ENCODE results near the gene KIF20A. TPM values are rescaled to one million over a fixed set of nuclear protein-coding genes. Genes with fewer than 3 reads are reported as not detected.
"Not testable (repeated sequence)": the region's sequence is repeated elsewhere in the genome, so short reads cannot be mapped to it uniquely, and the experiment has no call there.

KIF20A gene
- total RNA-seq, 1 experiment from 2014 or later: 67.1 TPM

- no peak overlapping the region for H4K5ac ChIP-seq (ENCODE audit: insufficient read length, low read depth, low read length)
- no peak overlapping the region for H2BK5ac ChIP-seq (ENCODE audit: insufficient read length, low read length)
- no peaks in the 10 kb centered on the region for H3K9me3 Mint-ChIP-seq
- no peak overlapping the region for H4K8ac ChIP-seq (replicated peaks; ENCODE audit: insufficient read length, low read depth, low read length)
- no peak overlapping the region for H3K27ac ChIP-seq (ENCODE audit: insufficient read length, low read depth, low read length)
- no peaks in the 10 kb centered on the region for H3K23me2 ChIP-seq (ENCODE audit: insufficient read length, low read depth, low read length, poor library complexity, severe bottlenecking)
- no peak overlapping the region for H3T11ph ChIP-seq (ENCODE audit: low read length)
- no peak overlapping the region for H3K18ac ChIP-seq (ENCODE audit: insufficient read length, low read depth, low read length)
- no peaks in the 10 kb centered on the region for H3K9me3 ChIP-seq (ENCODE audit: control insufficient read depth, low read depth, low read length)
- no peak overlapping the region for H3K4me2 ChIP-seq (ENCODE audit: insufficient read depth, insufficient read length, low read length)
- no peak overlapping the region for H2BK15ac ChIP-seq (ENCODE audit: low read depth, low read length)
- no peak overlapping the region for H2BK120ac ChIP-seq (ENCODE audit: low read depth, low read length, poor library complexity, severe bottlenecking)
- peak; percentile 37 for DNase-seq
- TF ChIP-seq CTCF (conservative IDR thresholded peaks at IDR 0.05): peak; percentile 19; the same call in 2 of the 3 replicates
- no peak overlapping the region for H2BK20ac ChIP-seq (ENCODE audit: low read depth, low read length, poor library complexity, severe bottlenecking)
- no peak overlapping the region for H3K4ac ChIP-seq (ENCODE audit: low read depth, low read length)
- H3K27ac Mint-ChIP-seq: no peak overlapping the region
- H3K56ac ChIP-seq (ENCODE audit: insufficient read length, low read depth, low read length): no peak overlapping the region
- no peaks in the 10 kb centered on the region; a peak in 1 of 7 replicates for H3K36me3 Mint-ChIP-seq (ENCODE audit: insufficient read depth in 1 of 3, low read depth in 3 of 3)
- H3K27me3 ChIP-seq (ENCODE audit: insufficient read depth, low read length): no peaks in the 10 kb centered on the region
- no peak overlapping the region for H4K91ac ChIP-seq (ENCODE audit: insufficient read length, low read depth, low read length)
- no peak overlapping the region for H2AFZ ChIP-seq (ENCODE audit: low read length)
- no peak overlapping the region for H2AK5ac ChIP-seq (ENCODE audit: insufficient read length, low read length)
- no peak overlapping the region for H3K4me3 Mint-ChIP-seq
- H4K20me1 ChIP-seq (ENCODE audit: control insufficient read depth, insufficient read depth, insufficient read length): no peaks in the 10 kb centered on the region
- no CpG with 5 or more reads among the region's 3 CpGs for WGBS (ENCODE audit: extremely low coverage, insufficient read length, low lambda C conversion rate)
- H3K14ac ChIP-seq (ENCODE audit: insufficient read depth, low read length): no peak overlapping the region
- no peaks in the 10 kb centered on the region for H3K79me1 ChIP-seq (ENCODE audit: insufficient read depth, low read depth, low read length, poor library complexity, severe bottlenecking)
- no peak overlapping the region for H2BK12ac ChIP-seq (ENCODE audit: insufficient read length, low read depth, low read length)
- H3K27me3 Mint-ChIP-seq (ENCODE audit: low read depth): no peaks in the 10 kb centered on the region
- no peaks in the 10 kb centered on the region for H3K4me1 Mint-ChIP-seq
- H3K79me2 ChIP-seq (ENCODE audit: insufficient read depth, low read length): no peaks in the 10 kb centered on the region
- H3K9ac ChIP-seq (ENCODE audit: extremely low read depth, insufficient read length, low read length): no peak overlapping the region
- no peak overlapping the region for H3K23ac ChIP-seq (ENCODE audit: insufficient read length, low read depth, low read length)
- no peaks in the 10 kb centered on the region for H3K4me1 ChIP-seq (ENCODE audit: insufficient read depth, low read length)
Observed at GRCh38 chr5:138149530-138149929, 29.4 kb upstream of the KIF20A start.

GRCh38 chr5:138155977-138156376, 22.9 kb upstream of the KIF20A start:
- peaks cover 30 to 51% (median 49%) of the 10 kb centered on the region in 3 experiments; a peak in 6 of 7 replicates for H3K36me3 Mint-ChIP-seq (ENCODE audit: insufficient read depth in 1 of 3, low read depth in 3 of 3)
- not testable (repeated sequence) for H2BK5ac ChIP-seq (ENCODE audit: insufficient read length, low read length); H3T11ph ChIP-seq (ENCODE audit: low read length); H3K4me2 ChIP-seq (ENCODE audit: insufficient read depth, insufficient read length, low read length); H3K4ac ChIP-seq (ENCODE audit: low read depth, low read length); H3K4me1 Mint-ChIP-seq; H3K56ac ChIP-seq (ENCODE audit: insufficient read length, low read depth, low read length); H3K27me3 ChIP-seq (ENCODE audit: insufficient read depth, low read length); H3K79me1 ChIP-seq (ENCODE audit: insufficient read depth, low read depth, low read length, poor library complexity, severe bottlenecking); H3K9me3 ChIP-seq (ENCODE audit: control insufficient read depth, low read depth, low read length); DNase-seq; H4K91ac ChIP-seq (ENCODE audit: insufficient read length, low read depth, low read length); H4K8ac ChIP-seq (replicated peaks; ENCODE audit: insufficient read length, low read depth, low read length); H2AFZ ChIP-seq (ENCODE audit: low read length); H4K20me1 ChIP-seq (ENCODE audit: control insufficient read depth, insufficient read depth, insufficient read length); H2BK20ac ChIP-seq (ENCODE audit: low read depth, low read length, poor library complexity, severe bottlenecking); H3K27me3 Mint-ChIP-seq (ENCODE audit: low read depth); H2BK15ac ChIP-seq (ENCODE audit: low read depth, low read length); H2AK5ac ChIP-seq (ENCODE audit: insufficient read length, low read length); H3K23me2 ChIP-seq (ENCODE audit: insufficient read length, low read depth, low read length, poor library complexity, severe bottlenecking); H3K4me1 ChIP-seq (ENCODE audit: insufficient read depth, low read length); H3K4me3 Mint-ChIP-seq; H3K27ac Mint-ChIP-seq; H3K9ac ChIP-seq (ENCODE audit: extremely low read depth, insufficient read length, low read length); H2BK12ac ChIP-seq (ENCODE audit: insufficient read length, low read depth, low read length); H3K18ac ChIP-seq (ENCODE audit: insufficient read length, low read depth, low read length); H2BK120ac ChIP-seq (ENCODE audit: low read depth, low read length, poor library complexity, severe bottlenecking); H3K14ac ChIP-seq (ENCODE audit: insufficient read depth, low read length); H3K9me3 Mint-ChIP-seq; H3K27ac ChIP-seq (ENCODE audit: insufficient read length, low read depth, low read length); H3K23ac ChIP-seq (ENCODE audit: insufficient read length, low read depth, low read length); H4K5ac ChIP-seq (ENCODE audit: insufficient read length, low read depth, low read length); H3K79me2 ChIP-seq (ENCODE audit: insufficient read depth, low read length)
- no CpG with 5 or more reads among the region's 9 CpGs for WGBS (ENCODE audit: extremely low coverage, insufficient read length, low lambda C conversion rate)

Data from H9 (cell line).